HG03060 (cell line): ENCODE measurements around the gene TOX3.

ENCODE experiments used
- ATAC-seq: cut with Tn5 transposase; IDR thresholded peaks from one replicate; pipeline ENCODE4 v1.9.1; 2021; ENCODE audit warnings: low read depth, moderate number of reproducible peaks; ENCODE audit not compliant: unreplicated experiment

The TOX3 gene

DNA sequence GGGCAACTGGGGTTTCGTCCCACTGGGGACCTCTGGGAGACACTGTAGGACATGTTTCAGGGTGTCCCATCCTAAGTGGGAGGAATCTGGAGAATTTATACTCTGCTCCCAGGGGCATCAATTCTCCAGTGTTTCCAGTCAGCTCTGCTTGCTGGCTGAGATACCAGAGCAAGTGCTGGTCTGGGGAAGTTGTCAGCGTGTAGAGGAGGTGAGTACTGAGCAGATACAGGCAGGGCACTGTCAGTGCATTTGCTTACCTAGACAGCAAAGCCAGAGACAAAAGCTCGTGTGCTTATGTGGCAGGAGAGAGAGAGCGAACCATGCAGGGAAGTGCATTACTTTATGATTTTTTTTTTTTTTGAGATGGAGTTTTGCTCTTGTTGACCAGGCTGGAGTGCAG lies 20.2 kb upstream of the TOX3 start:
- no peak for ATAC-seq

DNA sequence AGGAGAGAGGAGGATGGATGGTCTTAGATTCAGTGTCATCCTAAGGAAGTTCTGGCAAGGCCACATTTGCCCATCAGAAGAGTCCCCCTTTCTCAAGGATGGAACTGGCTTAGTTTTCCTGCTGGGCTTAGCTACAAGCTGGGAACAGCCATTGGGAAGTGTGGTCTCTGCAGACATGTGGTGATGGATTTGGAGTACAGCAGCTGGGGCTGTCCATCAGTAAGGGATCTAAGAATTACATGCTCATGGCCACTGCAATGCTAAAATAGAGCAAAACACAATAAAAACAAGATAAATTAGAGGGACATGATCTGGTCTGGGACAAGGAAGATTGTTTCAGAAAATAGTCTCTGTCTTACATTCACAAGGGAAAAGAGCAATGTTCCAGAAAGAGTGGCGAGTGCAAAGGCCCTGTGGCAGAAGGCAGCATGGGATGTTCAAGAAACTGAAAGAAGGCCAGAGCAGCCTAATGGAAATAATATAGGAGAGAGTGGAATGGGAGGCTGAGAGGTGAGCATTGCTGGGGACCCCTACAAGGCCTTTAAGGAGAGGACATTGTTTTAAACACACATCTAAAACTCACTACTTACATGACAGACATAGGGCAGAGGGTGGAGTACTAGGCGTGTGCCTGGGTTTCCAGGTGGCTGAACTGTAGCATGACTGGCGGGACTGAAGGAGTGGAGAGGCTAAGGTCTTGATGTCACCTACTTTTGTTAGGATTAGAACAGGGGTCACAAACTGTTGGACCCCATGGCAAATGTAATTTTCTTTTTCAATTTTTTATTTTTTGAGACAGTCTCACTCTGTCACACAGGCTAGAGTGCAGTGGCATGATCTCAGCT lies 17.0 kb upstream of the TOX3 start:
- ATAC-seq = no peak

DNA sequence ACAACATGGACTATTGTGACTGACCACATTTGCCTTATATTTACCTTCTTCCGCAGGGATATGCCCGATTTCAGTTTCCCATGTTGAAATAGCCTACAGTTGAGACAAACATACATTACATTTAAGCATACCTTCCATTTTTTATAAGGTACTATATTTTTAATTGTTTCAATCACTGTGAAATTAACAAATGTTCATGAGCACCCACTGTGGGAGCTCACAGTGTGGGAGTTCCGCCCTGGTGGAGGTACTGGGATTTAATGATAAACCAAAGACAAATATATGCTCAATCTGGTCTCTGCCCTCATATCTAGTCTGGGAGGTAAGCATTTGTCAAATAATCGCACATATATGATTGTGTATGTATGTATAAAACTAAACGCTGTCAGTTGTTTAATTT lies 15.8 kb upstream of the TOX3 start:
- ATAC-seq = no peak

- ATAC-seq = no peak
These were observed 15.2 kb upstream of the TOX3 start for GRCh38 chr16:52561910-52562741.

- ATAC-seq = no peak
These were observed 11.5 kb upstream of the TOX3 start for GRCh38 chr16:52558448-52558847.

DNA sequence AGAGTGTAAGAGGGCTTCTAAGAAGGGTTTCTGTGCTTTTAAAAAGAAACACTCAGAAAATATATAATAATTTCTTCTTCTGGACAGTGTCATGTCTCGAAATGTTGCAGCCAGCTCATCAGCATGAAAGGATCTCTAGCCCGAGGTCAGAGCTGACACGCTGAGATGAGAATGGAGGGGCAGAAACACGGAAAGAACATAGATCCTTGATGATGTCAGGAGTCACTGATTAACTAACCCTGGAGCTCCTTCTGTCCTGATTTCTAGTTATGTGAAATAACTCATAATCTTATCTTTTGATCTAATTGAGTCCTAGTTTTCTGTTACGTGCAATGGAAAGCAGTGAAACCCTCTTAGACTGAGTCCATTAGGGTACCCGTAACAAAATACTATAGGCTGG lies 10.3 kb upstream of the TOX3 start:
- ATAC-seq = no peak

- no peak for ATAC-seq
These were observed 9.1 kb upstream of the TOX3 start for GRCh38 chr16:52556083-52556482.

DNA sequence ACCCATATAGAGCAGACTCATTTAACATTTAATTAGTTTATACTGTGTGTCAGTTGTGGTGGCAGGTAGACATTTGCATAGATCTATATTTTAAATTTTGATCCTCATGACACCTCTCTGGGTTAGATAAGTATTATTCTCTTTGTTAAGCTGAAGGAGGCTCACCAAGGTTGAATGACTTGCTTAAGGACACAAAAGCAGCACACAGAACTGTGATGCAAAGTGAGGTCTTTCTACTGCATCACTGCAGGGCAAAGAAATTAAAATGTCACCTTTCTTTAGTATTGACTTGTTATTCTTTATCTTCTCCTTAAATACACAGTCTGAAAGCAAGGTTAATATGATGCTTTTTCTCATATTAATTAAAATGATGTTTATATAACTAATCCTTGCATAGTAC lies 8.6 kb upstream of the TOX3 start:
- ATAC-seq = no peak

- no peak for ATAC-seq
These were observed 7.4 kb upstream of the TOX3 start for GRCh38 chr16:52554334-52554733.

DNA sequence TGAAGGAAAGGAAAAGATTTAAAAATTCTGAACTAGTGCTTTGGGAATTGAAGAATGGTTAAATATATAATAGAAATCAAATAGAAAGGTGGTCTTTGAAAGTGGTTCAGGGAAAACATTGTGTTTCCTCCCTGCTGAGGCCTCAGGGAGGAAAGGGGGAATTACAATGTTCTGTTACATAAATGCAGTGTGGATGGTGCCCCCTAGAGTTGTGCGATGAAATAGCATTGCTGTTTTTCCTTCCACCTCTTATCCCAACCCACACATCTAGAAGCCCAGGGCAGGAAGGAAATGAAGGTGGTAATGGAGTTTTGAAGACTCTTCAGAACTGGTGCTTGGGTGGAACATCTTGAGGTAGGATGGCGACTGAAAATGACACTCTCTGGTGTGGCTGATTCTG lies 6.4 kb upstream of the TOX3 start:
- ATAC-seq = no peak

GRCh38 chr16:52552643-52553042 lies 5.7 kb upstream of the TOX3 start:
- ATAC-seq = no peak

DNA sequence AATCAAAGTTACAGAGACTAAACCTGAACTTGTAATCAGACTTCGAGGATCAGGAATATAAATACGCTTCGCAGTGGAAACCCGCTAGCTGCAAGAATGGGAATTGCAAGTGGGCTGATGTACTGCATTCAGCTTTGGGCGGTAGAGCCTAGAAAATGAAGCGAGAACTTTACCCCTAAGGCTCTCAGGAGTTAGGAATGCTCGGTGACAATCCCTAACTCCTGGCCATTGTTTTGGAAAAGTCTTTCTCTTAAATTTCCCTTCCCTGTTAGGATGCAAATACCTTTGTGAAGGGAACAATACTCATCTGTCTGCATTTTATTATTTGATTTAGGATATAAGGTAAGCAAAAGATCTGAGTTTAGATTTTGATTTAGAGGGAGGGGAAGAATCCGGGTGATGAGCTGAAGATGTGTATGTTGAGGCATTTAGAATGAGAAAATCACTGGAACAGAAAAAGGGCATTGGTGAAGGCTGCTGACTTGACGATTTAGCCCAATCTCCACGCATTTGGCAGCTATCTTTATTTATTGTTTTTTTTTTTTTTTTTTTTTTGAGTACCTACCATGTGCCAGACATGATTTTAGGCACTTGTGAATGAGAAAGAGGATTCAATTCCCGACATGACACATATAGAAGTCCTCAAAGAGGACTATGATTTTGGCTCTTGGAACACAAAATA lies 2.2 kb upstream of the TOX3 start:
- no peak for ATAC-seq

DNA sequence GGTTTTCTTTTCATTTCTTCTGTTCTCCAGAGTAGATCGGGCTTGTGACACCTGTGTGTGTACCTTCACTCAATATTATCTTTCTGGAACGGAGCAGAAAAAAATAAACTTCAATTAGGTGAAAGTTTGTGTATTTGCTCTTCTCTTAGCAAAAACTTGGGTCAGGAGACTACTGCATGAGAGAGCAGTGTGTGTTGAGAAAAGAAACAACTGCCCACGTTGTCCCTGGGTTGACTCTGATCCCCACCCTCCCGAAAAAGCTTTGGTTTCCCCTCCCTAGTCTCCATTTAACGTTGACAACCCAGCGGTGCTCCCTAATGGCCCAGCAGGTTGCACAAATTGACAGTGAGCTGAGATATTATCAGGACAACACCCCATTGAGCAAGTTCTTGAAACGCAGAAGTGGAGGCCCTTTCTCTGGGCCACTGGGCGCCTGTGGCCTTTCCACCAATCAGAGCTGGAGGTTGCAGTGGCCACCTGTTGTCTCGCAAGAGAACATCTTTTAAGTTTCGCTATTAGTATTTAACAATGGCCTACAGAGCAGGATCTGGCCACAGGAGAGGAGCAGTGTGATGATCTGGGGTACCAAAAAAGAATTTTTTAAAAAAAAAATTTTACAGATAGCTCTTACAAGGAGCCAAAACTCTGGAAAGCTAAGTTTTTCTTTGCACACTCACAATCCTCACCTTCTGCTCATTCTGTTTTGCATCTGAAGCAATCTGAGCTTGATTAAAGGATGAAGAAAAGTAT lies 1.5 kb upstream of the TOX3 start:
- no peak for ATAC-seq

DNA sequence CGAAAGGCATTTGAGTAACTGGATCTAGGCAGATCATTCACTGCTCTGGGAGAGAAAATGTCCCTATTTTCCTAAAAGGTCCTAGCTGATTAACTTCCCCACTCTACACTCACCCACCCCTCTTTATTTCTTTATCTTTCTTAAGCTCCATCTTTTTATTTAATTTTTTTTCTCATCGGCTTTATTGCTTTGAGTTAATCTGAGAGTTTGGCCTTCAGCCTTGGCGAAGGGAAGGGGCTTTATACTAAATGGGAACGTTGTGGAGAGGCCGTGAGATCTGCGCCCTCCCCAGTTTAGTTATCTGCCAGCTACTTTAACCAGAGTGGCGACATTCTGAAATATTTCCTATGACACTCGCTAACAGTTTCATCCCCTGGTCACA lies 882 bp upstream of the TOX3 start:
- ATAC-seq = no peak

DNA sequence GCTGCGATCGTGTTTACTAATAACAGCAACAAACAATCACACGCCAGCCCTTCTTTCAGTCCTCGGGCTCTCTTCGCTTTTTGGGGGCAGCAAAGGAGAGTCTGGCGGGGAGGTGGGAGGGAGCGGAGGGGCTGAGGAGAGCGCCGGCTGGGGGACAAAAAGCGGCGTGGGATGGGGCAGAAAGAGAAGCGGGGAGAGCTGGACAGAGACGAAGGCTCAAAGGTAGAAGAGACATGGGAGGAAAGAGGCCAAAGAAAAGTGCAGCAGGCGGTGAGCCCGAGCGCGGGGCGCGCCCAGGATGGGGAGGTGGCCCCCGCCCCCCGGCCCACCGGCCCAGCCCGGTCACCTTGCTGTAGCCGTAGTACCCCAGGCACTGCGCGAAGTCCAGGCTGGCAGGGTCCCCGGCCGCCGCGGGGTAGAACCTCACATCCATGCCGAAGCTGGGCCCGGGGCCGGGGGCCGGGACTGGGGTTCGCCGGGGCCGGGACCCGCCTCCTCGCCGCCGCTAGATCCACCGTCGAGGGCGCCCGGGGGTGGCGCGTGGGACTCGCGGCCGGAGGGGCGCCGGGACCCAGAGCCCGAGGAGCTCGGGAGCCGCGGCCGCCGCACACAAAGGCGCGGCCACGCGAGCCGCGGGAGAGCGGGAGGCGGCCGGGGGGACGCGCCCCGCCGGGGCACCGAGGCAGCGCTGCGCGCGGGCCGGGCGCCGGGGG lies 496 bp downstream of the TOX3 start:
- ATAC-seq = no peak

GRCh38 chr16:52545898-52546266 lies 1.1 kb downstream of the TOX3 start:
- ATAC-seq = no peak

- ATAC-seq = no peak
These were observed 1.6 kb downstream of the TOX3 start for GRCh38 chr16:52545222-52545897.

GRCh38 chr16:52544703-52545102 lies 2.2 kb downstream of the TOX3 start:
- no peak for ATAC-seq

GRCh38 chr16:52543654-52544053 lies 3.3 kb downstream of the TOX3 start:
- ATAC-seq = no peak

DNA sequence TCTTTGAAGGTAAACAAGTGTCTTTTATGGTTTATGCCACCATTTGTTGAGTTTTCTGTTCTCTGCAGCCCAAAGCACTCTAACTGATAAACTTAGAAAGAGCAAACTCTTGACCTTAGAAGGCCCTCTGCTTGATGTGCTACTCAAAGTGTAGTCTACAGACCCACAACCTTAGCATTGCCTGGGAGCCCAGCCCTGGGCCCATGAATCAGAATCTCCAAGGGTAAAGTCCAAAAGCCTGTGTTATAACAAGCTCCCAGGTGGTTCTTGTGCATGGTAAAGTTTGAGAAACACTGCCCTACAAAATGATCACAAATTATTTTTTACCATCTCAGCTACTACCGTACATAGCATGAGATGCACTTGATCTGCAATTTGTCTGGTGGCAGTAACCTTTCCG lies 6.0 kb downstream of the TOX3 start:
- no peak for ATAC-seq
